Right atrium auricular region (tissue), 2 donors: Measurements from ENCODE around the gene TBL3. TPM values are rescaled to one million over a fixed set of nuclear protein-coding genes. Genes with fewer than 3 reads are reported as not detected.

Experiments used
- DNase-seq: peaks from one replicate; pipeline ENCODE4 v3.0.0-alpha.2; 2019; ENCODE audit warnings: low spot score
- H3K27ac ChIP-seq, 2 donors: fragments of 200-600 bp; sonication (generic); 1 replicate in 1 of 2; 2 replicates in 1 of 2; pipeline ENCODE4 v1.5.1; 2016 to 2019
- H3K27me3 ChIP-seq, 2 donors: fragments of 200-600 bp; sonication (generic); one replicate each; pipeline versions ENCODE4 v1.5.1 to v1.6.0; 2017 to 2019
- H3K36me3 ChIP-seq: fragments of 200-600 bp; sonication (generic); one replicate; pipeline ENCODE4 v1.5.1; 2016
- H3K4me1 ChIP-seq, 2 donors: fragments of 200-600 bp; sonication (generic); one replicate each; pipeline versions ENCODE4 v1.5.1 to v1.6.0; 2017 to 2019
- H3K4me3 ChIP-seq, 2 donors: fragments of 200-600 bp; sonication (generic); 1 replicate in 1 of 2; 2 replicates in 1 of 2; pipeline ENCODE4 v1.5.1; 2017 to 2019; ENCODE audit warnings: mild to moderate bottlenecking in 1 of 2, moderate library complexity in 1 of 2
- H3K9me3 ChIP-seq, 2 donors: fragments of 200-600 bp; sonication (generic); one replicate each; pipeline ENCODE4 v1.5.1; 2019
- total RNA-seq, 2 donors: library from RNA; depleted of rRNA; stranded (reverse); fragments of >200 nt; gene quantifications; one replicate each; pipeline ENCODE4 v1.1.0, GENCODE V29; 2016
- TF ChIP-seq, protein P1 (sequence below), 2 donors: fragments of 200-600 bp; sonication (generic); IDR thresholded peaks; one replicate each; pipeline ENCODE4 v1.5.1; 2019; ENCODE audit warnings: antibody characterized with exemption in 2 of 2

TBL3 gene
- total RNA-seq, 2 donors from 2014 or later: 22.4 to 35.6 TPM

GRCh38 chr16:1993731-1994131 is 21.9 kb downstream of the TBL3 start:
- Histone ChIP-seq H3K4me1 (peaks cover 0 to 33% of the 10 kb centered on the region in 2 donors), H3K27ac (no peak overlapping the region), H3K9me3 (no peaks in the 10 kb centered on the region), H3K4me3 (no peak overlapping the region), H3K27me3 (peaks cover 16 to 24% of the 10 kb centered on the region in 2 donors), H3K36me3 (peaks cover 13% of the 10 kb centered on the region)
- no peak for DNase-seq
- TF ChIP-seq, protein P1, sequence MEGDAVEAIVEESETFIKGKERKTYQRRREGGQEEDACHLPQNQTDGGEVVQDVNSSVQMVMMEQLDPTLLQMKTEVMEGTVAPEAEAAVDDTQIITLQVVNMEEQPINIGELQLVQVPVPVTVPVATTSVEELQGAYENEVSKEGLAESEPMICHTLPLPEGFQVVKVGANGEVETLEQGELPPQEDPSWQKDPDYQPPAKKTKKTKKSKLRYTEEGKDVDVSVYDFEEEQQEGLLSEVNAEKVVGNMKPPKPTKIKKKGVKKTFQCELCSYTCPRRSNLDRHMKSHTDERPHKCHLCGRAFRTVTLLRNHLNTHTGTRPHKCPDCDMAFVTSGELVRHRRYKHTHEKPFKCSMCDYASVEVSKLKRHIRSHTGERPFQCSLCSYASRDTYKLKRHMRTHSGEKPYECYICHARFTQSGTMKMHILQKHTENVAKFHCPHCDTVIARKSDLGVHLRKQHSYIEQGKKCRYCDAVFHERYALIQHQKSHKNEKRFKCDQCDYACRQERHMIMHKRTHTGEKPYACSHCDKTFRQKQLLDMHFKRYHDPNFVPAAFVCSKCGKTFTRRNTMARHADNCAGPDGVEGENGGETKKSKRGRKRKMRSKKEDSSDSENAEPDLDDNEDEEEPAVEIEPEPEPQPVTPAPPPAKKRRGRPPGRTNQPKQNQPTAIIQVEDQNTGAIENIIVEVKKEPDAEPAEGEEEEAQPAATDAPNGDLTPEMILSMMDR (IDR thresholded peaks at IDR 0.05): no peak

DNA sequence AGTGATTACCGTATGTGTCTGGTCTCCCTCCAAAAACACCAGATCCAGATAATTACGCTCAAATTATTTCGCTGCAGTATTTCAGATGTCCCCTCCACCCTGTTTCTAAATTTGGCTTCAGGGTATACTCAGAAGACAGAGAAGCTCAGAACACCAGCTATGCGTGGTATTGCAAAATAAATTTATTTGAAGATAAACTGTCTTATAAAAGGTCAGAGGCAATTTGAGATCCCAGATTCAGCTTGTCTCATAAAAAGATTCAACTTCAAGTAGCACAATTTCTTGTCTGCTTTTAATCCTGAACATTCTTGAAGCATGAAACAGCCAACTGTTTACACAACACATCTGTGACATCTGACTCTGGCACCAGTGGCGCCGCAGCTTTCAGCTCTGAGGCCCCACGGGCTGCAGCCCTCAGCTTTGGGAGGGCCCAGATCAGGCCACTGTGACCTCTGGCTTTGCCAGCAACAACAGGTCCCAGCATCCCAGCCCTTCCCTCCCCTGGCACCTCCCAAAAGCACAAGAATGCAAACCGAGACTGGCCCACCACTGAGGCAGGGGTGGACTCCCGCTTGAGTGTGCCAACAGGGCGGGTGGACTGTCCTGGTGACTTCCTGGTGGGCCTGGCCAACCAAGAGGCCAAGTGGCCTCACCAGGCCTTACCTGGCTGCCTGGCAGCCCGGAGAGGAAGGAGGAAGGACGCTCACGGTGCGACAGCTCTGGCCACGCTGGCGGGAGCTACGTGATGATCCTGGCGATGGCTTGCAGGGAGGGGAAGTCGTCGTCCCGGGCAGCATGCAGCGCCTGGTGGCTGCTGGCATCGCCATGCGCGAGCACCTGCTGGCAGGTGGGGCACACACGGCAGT is 25.9 kb downstream of the TBL3 start:
- no peak overlapping the region for H3K27ac ChIP-seq
- DNase-seq: no peak

GRCh38 chr16:1998360-1998835 is 26.5 kb downstream of the TBL3 start:
- H3K27ac ChIP-seq: no peak overlapping the region
- peaks cover 58% of the 10 kb centered on the region for H3K36me3 ChIP-seq
- TF ChIP-seq, protein P1 (IDR thresholded peaks at IDR 0.05): no peak
- no peaks in the 10 kb centered on the region for H3K27me3 ChIP-seq
- peaks cover 0 to under 1% of the 10 kb centered on the region in 2 donors for H3K4me1 ChIP-seq
- DNase-seq: no peak
- H3K4me3 ChIP-seq: no peak overlapping the region
- no peaks in the 10 kb centered on the region for H3K9me3 ChIP-seq

More for the DNA sequence above, 25.9 kb downstream of the TBL3 start:
- TF ChIP-seq, protein P1 (IDR thresholded peaks at IDR 0.05): no peak
- Histone ChIP-seq H3K4me1 (no peaks in the 10 kb centered on the region), H3K36me3 (peaks cover 51% of the 10 kb centered on the region), H3K27me3 (no peaks in the 10 kb centered on the region), H3K4me3 (no peak overlapping the region), H3K9me3 (no peaks in the 10 kb centered on the region)

- Histone ChIP-seq H3K36me3 (peaks cover 58% of the 10 kb centered on the region), H3K4me3 (no peak overlapping the region), H3K27me3 (no peaks in the 10 kb centered on the region), H3K9me3 (no peaks in the 10 kb centered on the region), H3K4me1 (peaks cover 0 to 8% of the 10 kb centered on the region in 2 donors), H3K27ac (no peak overlapping the region)
- DNase-seq: no peak
- TF ChIP-seq, protein P1 (IDR thresholded peaks at IDR 0.05): no peak
Observed at GRCh38 chr16:1998852-1999801, 27.3 kb downstream of the TBL3 start.

GRCh38 chr16:1999866-2000514 is 28.1 kb downstream of the TBL3 start:
- H3K4me1 ChIP-seq: peaks cover 0 to 17% of the 10 kb centered on the region in 2 donors
- H3K9me3 ChIP-seq: no peaks in the 10 kb centered on the region
- TF ChIP-seq, protein P1 (IDR thresholded peaks at IDR 0.05): no peak
- no peak for DNase-seq
- no peak overlapping the region for H3K4me3 ChIP-seq
- H3K36me3 ChIP-seq: peaks cover 58% of the 10 kb centered on the region
- H3K27me3 ChIP-seq: no peaks in the 10 kb centered on the region
- no peak overlapping the region for H3K27ac ChIP-seq
